MM.1S (cell line): ENCODE data around the gene REG3G.

ENCODE experiments used
- CTCF ChIP-seq: fragments of 300-600 bp; sonication (generic); IDR thresholded peaks from 2 replicates; pipeline ENCODE4 v1.5.1; 2016; ENCODE audit warnings: antibody characterized with exemption, low read length, mixed read lengths
- EZH2 ChIP-seq: fragments of 300-600 bp; sonication (generic); optimal IDR thresholded peaks from 2 replicates; pipeline ENCODE3; 2017; ENCODE audit warnings: low read depth, mild to moderate bottlenecking, antibody characterized with exemption, low read length, mixed read lengths

DNA sequence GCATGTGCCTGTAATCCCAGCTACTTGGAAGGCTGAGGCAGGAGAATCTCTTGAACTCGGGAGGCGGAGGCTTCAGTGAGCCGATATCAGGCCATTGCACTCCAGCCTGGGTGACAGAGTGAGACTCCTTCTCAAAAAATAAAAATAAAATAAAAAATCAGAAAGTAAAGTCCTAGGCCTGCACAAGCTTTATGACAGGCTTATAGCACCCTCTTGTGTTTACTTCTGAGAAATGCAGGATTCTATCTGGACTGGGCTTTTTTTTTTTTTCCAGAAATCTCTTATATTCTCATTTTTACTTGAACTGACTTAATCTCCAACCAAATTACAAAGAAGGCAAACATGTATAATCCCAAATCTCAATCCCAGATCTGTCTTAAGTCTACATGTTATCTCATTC, 26.1 kb upstream of the REG3G start:
- no peak for TF ChIP-seq EZH2
- TF ChIP-seq CTCF = peak; percentile 31
